ENCODE results near the gene C1S.

Gene C1S

GRCh38 chr12:7108003-7108795 is 47.7 kb downstream of the C1S start:
- no peaks in the 10 kb centered on the region for H3K27me3 ChIP-seq (replicated peaks; ENCODE audit: control insufficient read depth, insufficient read depth, low read length, poor library complexity, severe bottlenecking)
- peaks cover 17% of the 10 kb centered on the region for H3K4me1 ChIP-seq (ENCODE audit: control insufficient read depth, insufficient read depth, low read length, poor library complexity, severe bottlenecking)
- H3K27ac ChIP-seq (ENCODE audit: insufficient read depth, low read length, poor library complexity, severe bottlenecking), result peak overlapping the region; percentile 77
- no peaks in the 10 kb centered on the region for H3K9me3 ChIP-seq (ENCODE audit: control insufficient read depth, low read length)
- peaks cover 5% of the 10 kb centered on the region for H3K36me3 ChIP-seq (ENCODE audit: control insufficient read depth, insufficient read depth, low read length)
- peak overlapping the region; percentile 64 for H3K4me3 ChIP-seq (ENCODE audit: insufficient read depth, low read depth, low read length, poor library complexity, severe bottlenecking)
- peak; percentile 53 to 62 (median 56) for DNase-seq

GRCh38 chr12:7108796-7109571 is 48.5 kb downstream of the C1S start, which contains the start of gene C1RL:
Gene C1RL (minus strand): TSS chr12:7109214. CDS start chr12:7109180, 34 bp downstream.
- DNase-seq, result peak; percentile 58 to 70 (median 60)
- no peaks in the 10 kb centered on the region for H3K36me3 ChIP-seq (ENCODE audit: control insufficient read depth, insufficient read depth, low read length)
- H3K27ac ChIP-seq (ENCODE audit: insufficient read depth, low read length, poor library complexity, severe bottlenecking), result peak within 1 kb of the TSS; percentile 77
- peak within 1 kb of the TSS; percentile 64 for H3K4me3 ChIP-seq (ENCODE audit: insufficient read depth, low read depth, low read length, poor library complexity, severe bottlenecking)
- peaks cover 20% of the 10 kb centered on the region for H3K4me1 ChIP-seq (ENCODE audit: control insufficient read depth, insufficient read depth, low read length, poor library complexity, severe bottlenecking)
- no peaks in the 10 kb centered on the region for H3K9me3 ChIP-seq (ENCODE audit: control insufficient read depth, low read length)
- H3K27me3 ChIP-seq (replicated peaks; ENCODE audit: control insufficient read depth, insufficient read depth, low read length, poor library complexity, severe bottlenecking), result no peaks in the 10 kb centered on the region

- H3K4me1 ChIP-seq (ENCODE audit: control insufficient read depth, insufficient read depth, low read length, poor library complexity, severe bottlenecking), result peaks cover 20% of the 10 kb centered on the region
- H3K27me3 ChIP-seq (replicated peaks; ENCODE audit: control insufficient read depth, insufficient read depth, low read length, poor library complexity, severe bottlenecking), result no peaks in the 10 kb centered on the region
- H3K27ac ChIP-seq (ENCODE audit: insufficient read depth, low read length, poor library complexity, severe bottlenecking), result no peak overlapping the region
- no peak for DNase-seq
- H3K36me3 ChIP-seq (ENCODE audit: control insufficient read depth, insufficient read depth, low read length), result no peaks in the 10 kb centered on the region
- H3K9me3 ChIP-seq (ENCODE audit: control insufficient read depth, low read length), result no peaks in the 10 kb centered on the region
- H3K4me3 ChIP-seq (ENCODE audit: insufficient read depth, low read depth, low read length, poor library complexity, severe bottlenecking), result no peak overlapping the region
These were observed 49.0 kb downstream of the C1S start for GRCh38 chr12:7109572-7109920.

GRCh38 chr12:7110661-7111060 is 50.1 kb downstream of the C1S start:
- no peak for DNase-seq
- H3K4me1 ChIP-seq (ENCODE audit: control insufficient read depth, insufficient read depth, low read length, poor library complexity, severe bottlenecking), result peaks cover 20% of the 10 kb centered on the region

GRCh38 chr12:7112041-7112440 is 51.5 kb downstream of the C1S start:
- Histone ChIP-seq H3K36me3 (ENCODE audit: control insufficient read depth, insufficient read depth, low read length) (peaks cover 11% of the 10 kb centered on the region), H3K27me3 (replicated peaks; ENCODE audit: control insufficient read depth, insufficient read depth, low read length, poor library complexity, severe bottlenecking) (no peaks in the 10 kb centered on the region), H3K27ac (ENCODE audit: insufficient read depth, low read length, poor library complexity, severe bottlenecking) (no peak overlapping the region), H3K9me3 (ENCODE audit: control insufficient read depth, low read length) (no peaks in the 10 kb centered on the region), H3K4me3 (ENCODE audit: insufficient read depth, low read depth, low read length, poor library complexity, severe bottlenecking) (no peak overlapping the region), H3K4me1 (ENCODE audit: control insufficient read depth, insufficient read depth, low read length, poor library complexity, severe bottlenecking) (peaks cover 20% of the 10 kb centered on the region)
- no peak for DNase-seq

More at GRCh38 chr12:7110661-7111060, 50.1 kb downstream of the C1S start:
- H3K27me3 ChIP-seq (replicated peaks; ENCODE audit: control insufficient read depth, insufficient read depth, low read length, poor library complexity, severe bottlenecking), result no peaks in the 10 kb centered on the region
- no peak overlapping the region for H3K27ac ChIP-seq (ENCODE audit: insufficient read depth, low read length, poor library complexity, severe bottlenecking)
- H3K36me3 ChIP-seq (ENCODE audit: control insufficient read depth, insufficient read depth, low read length), result peaks cover 4% of the 10 kb centered on the region
- no peak overlapping the region for H3K4me3 ChIP-seq (ENCODE audit: insufficient read depth, low read depth, low read length, poor library complexity, severe bottlenecking)
- H3K9me3 ChIP-seq (ENCODE audit: control insufficient read depth, low read length), result no peaks in the 10 kb centered on the region

- Histone ChIP-seq H3K4me1 (ENCODE audit: control insufficient read depth, insufficient read depth, low read length, poor library complexity, severe bottlenecking) (peaks cover 13% of the 10 kb centered on the region), H3K27me3 (replicated peaks; ENCODE audit: control insufficient read depth, insufficient read depth, low read length, poor library complexity, severe bottlenecking) (no peaks in the 10 kb centered on the region), H3K4me3 (ENCODE audit: insufficient read depth, low read depth, low read length, poor library complexity, severe bottlenecking) (no peak overlapping the region), H3K9me3 (ENCODE audit: control insufficient read depth, low read length) (no peaks in the 10 kb centered on the region), H3K27ac (ENCODE audit: insufficient read depth, low read length, poor library complexity, severe bottlenecking) (no peak overlapping the region), H3K36me3 (ENCODE audit: control insufficient read depth, insufficient read depth, low read length) (peaks cover 11% of the 10 kb centered on the region)
- peak in 2 of 3 donors; percentile 12 to 34 for DNase-seq
These were observed 52.9 kb downstream of the C1S start for GRCh38 chr12:7113389-7113871.

- Histone ChIP-seq H3K36me3 (ENCODE audit: control insufficient read depth, insufficient read depth, low read length) (peaks cover 11% of the 10 kb centered on the region), H3K27ac (ENCODE audit: insufficient read depth, low read length, poor library complexity, severe bottlenecking) (no peak overlapping the region), H3K4me3 (ENCODE audit: insufficient read depth, low read depth, low read length, poor library complexity, severe bottlenecking) (no peak overlapping the region), H3K27me3 (replicated peaks; ENCODE audit: control insufficient read depth, insufficient read depth, low read length, poor library complexity, severe bottlenecking) (no peaks in the 10 kb centered on the region), H3K9me3 (ENCODE audit: control insufficient read depth, low read length) (no peaks in the 10 kb centered on the region), H3K4me1 (ENCODE audit: control insufficient read depth, insufficient read depth, low read length, poor library complexity, severe bottlenecking) (peaks cover 13% of the 10 kb centered on the region)
- no peak for DNase-seq
These were observed 53.5 kb downstream of the C1S start for GRCh38 chr12:7114008-7114407.

GRCh38 chr12:7114851-7115250 is 54.3 kb downstream of the C1S start:
- H3K9me3 ChIP-seq (ENCODE audit: control insufficient read depth, low read length), result no peaks in the 10 kb centered on the region
- H3K4me3 ChIP-seq (ENCODE audit: insufficient read depth, low read depth, low read length, poor library complexity, severe bottlenecking), result no peak overlapping the region
- H3K4me1 ChIP-seq (ENCODE audit: control insufficient read depth, insufficient read depth, low read length, poor library complexity, severe bottlenecking), result peaks cover 7% of the 10 kb centered on the region
- H3K27me3 ChIP-seq (replicated peaks; ENCODE audit: control insufficient read depth, insufficient read depth, low read length, poor library complexity, severe bottlenecking), result no peaks in the 10 kb centered on the region
- H3K36me3 ChIP-seq (ENCODE audit: control insufficient read depth, insufficient read depth, low read length), result peaks cover 11% of the 10 kb centered on the region
- DNase-seq, result no peak
- no peak overlapping the region for H3K27ac ChIP-seq (ENCODE audit: insufficient read depth, low read length, poor library complexity, severe bottlenecking)

GRCh38 chr12:7116196-7116595 is 55.7 kb downstream of the C1S start:
- Histone ChIP-seq H3K9me3 (ENCODE audit: control insufficient read depth, low read length) (no peaks in the 10 kb centered on the region), H3K36me3 (ENCODE audit: control insufficient read depth, insufficient read depth, low read length) (peaks cover 11% of the 10 kb centered on the region)
- no peak for DNase-seq

GRCh38 chr12:7116916-7117315 is 56.4 kb downstream of the C1S start:
- H3K4me1 ChIP-seq (ENCODE audit: control insufficient read depth, insufficient read depth, low read length, poor library complexity, severe bottlenecking), result peaks cover 7% of the 10 kb centered on the region
- H3K27me3 ChIP-seq (replicated peaks; ENCODE audit: control insufficient read depth, insufficient read depth, low read length, poor library complexity, severe bottlenecking), result no peaks in the 10 kb centered on the region
- no peak overlapping the region for H3K27ac ChIP-seq (ENCODE audit: insufficient read depth, low read length, poor library complexity, severe bottlenecking)
- no peak for DNase-seq
- no peaks in the 10 kb centered on the region for H3K9me3 ChIP-seq (ENCODE audit: control insufficient read depth, low read length)
- H3K4me3 ChIP-seq (ENCODE audit: insufficient read depth, low read depth, low read length, poor library complexity, severe bottlenecking), result no peak overlapping the region
- H3K36me3 ChIP-seq (ENCODE audit: control insufficient read depth, insufficient read depth, low read length), result peaks cover 11% of the 10 kb centered on the region

More at GRCh38 chr12:7116196-7116595, 55.7 kb downstream of the C1S start:
- Histone ChIP-seq H3K27me3 (replicated peaks; ENCODE audit: control insufficient read depth, insufficient read depth, low read length, poor library complexity, severe bottlenecking) (no peaks in the 10 kb centered on the region), H3K4me3 (ENCODE audit: insufficient read depth, low read depth, low read length, poor library complexity, severe bottlenecking) (no peak overlapping the region), H3K27ac (ENCODE audit: insufficient read depth, low read length, poor library complexity, severe bottlenecking) (no peak overlapping the region), H3K4me1 (ENCODE audit: control insufficient read depth, insufficient read depth, low read length, poor library complexity, severe bottlenecking) (peaks cover 7% of the 10 kb centered on the region)
